Pancreas (tissue), 10 donors: ENCODE data around the gene MAPK10. TPM values are rescaled to one million over a fixed set of nuclear protein-coding genes. Genes with fewer than 3 reads are reported as not detected.
A peak's percentile ranks its signal among the peaks of the same experiment; 100 is the strongest.

ENCODE experiments used
- ATAC-seq, 4 donors: fragments of 200-7000 bp; cut with Tn5 transposase; one replicate each; pipeline versions ENCODE4 v1.8.0 to v1.9.1; 2020; ENCODE audit warnings: mild to moderate bottlenecking in 4 of 4, moderate library complexity in 4 of 4
- DNase-seq, 6 donors: peaks; one replicate each; pipeline ENCODE4 v3.0.0-alpha.2; 2020
- FAIRE-seq: peaks from 2 replicates; lab custom pipeline; 2012; peaks lifted over from hg19 to GRCh38; lab: Jason Lieb, UNC
- H3K27ac ChIP-seq, 4 donors: fragments of 200-600 bp; sonication (generic); 1 replicate in 3 of 4; 2 replicates in 1 of 4; pipeline versions ENCODE4 v1.5.0 to v1.8.0; 2020
- H3K27me3 ChIP-seq, 4 donors: fragments of 200-600 bp; one replicate each; pipeline ENCODE4 v1.8.0; 2021
- H3K36me3 ChIP-seq, 3 donors: fragments of 200-600 bp; sonication (generic) in 1 of 3; one replicate each; pipeline versions ENCODE4 v1.5.0 to v1.8.0; 2020 to 2021
- H3K4me1 ChIP-seq, 3 donors: fragments of 200-600 bp; one replicate each; pipeline ENCODE4 v1.8.0; 2021
- H3K4me3 ChIP-seq, 4 donors: fragments of 200-600 bp; sonication (generic) in 2 of 4; one replicate each; pipeline versions ENCODE4 v1.5.0 to v1.8.0; 2020 to 2021
- H3K9me3 ChIP-seq, 4 donors: fragments of 200-600 bp; one replicate each; pipeline ENCODE4 v1.8.0; 2021
- CTCF ChIP-seq, 4 donors: fragments of 200-600 bp; sonication (generic) in 3 of 4; IDR thresholded peaks; one replicate each; pipeline versions ENCODE4 v1.5.0 to v1.8.0; 2021; ENCODE audit warnings: antibody characterized with exemption in 4 of 4
- WGBS, 2 donors: extraction: QIAGEN DNeasy Blood & Tissue Kit; methylation state at CpG; one replicate each; pipeline ENCODE4 v1.1.7; 2013; 5-methylcytosine and 5-hydroxymethylcytosine counted together
- intact Hi-C, 3 donors: fragments of 100-400 bp; cut with DNase I; formaldehyde crosslinking; loops; one replicate each; pipeline versions ENCODE4 v1.11.1 to v1.14.2; 2022
- polyA plus RNA-seq, 2 donors: library from polyadenylated mRNA; stranded (reverse); fragments of 200-250 nt; gene quantifications; one replicate each; pipeline ENCODE4 v1.2.3, GENCODE V29; 2013
- total RNA-seq, 6 donors: library from RNA; stranded (reverse); fragmentation: NEBNext Ultra II Directional in 4 of 6; extraction: Animal tissue kit (Norgen Biotek cat#: 25700) in 4 of 6; gene quantifications; one replicate each; pipeline versions ENCODE4 v1.2.1 to v1.2.4, GENCODE V29; 2021 to 2023
- donor health status: healthy with polysubstance abuse.
- donor health status: DM: no; HTN: no; CAD: no; lungs with moderate emphysema.
- donor health status: DM: no; HTN: no; CAD: no.
- donor health status: control.
- donor health status: control.
- donor health status: Bipolar disorder and iron deficiency.
- donor health status: DM: yes; HTN: yes; CAD: no.
- donor health status: DM: no; HTN: no; CAD: no.
- donor health status: DM: no; HTN: no; CAD: no.
- donor health status: DM: yes; HTN: yes; CAD: no.

MAPK10 gene
- total and polyA plus RNA-seq, 8 donors: 5.1 to 20.7 (median 9.9) TPM

GRCh38 chr4:86054286-86055032 lies 305.4 kb downstream of the MAPK10 start:
- 62 to 64% methylated on average over 6 of the region's 6 CpGs for WGBS, 2 donors
- TF ChIP-seq CTCF (IDR thresholded peaks at IDR 0.05): no peak
- intact Hi-C loops: no loop called here

GRCh38 chr4:86050496-86050895 lies 309.4 kb downstream of the MAPK10 start:
- ATAC-seq (no peak), FAIRE-seq (no peak), DNase-seq (no peak)
- 97 to 98% methylated on average over 1 of the region's 1 CpG for WGBS, 2 donors
- Histone ChIP-seq H3K27me3 (no peaks in the 10 kb centered on the region), H3K4me3 (no peak overlapping the region), H3K27ac (no peak overlapping the region), H3K36me3 (no peaks in the 10 kb centered on the region), H3K4me1 (no peaks in the 10 kb centered on the region), H3K9me3 (no peaks in the 10 kb centered on the region)
- TF ChIP-seq CTCF (IDR thresholded peaks at IDR 0.05): no peak
- intact Hi-C loops: no loop called here

More at GRCh38 chr4:86054286-86055032, 305.4 kb downstream of the MAPK10 start:
- FAIRE-seq (no peak), ATAC-seq (no peak), DNase-seq (no peak)
- Histone ChIP-seq H3K4me1 (no peaks in the 10 kb centered on the region), H3K4me3 (no peak overlapping the region), H3K36me3 (no peaks in the 10 kb centered on the region), H3K27me3 (no peaks in the 10 kb centered on the region), H3K27ac (no peak overlapping the region), H3K9me3 (no peaks in the 10 kb centered on the region)

- no peaks in the 10 kb centered on the region for H3K9me3 ChIP-seq
- H3K36me3 ChIP-seq: no peaks in the 10 kb centered on the region
- TF ChIP-seq CTCF (IDR thresholded peaks at IDR 0.05): no peak
- H3K27ac ChIP-seq: no peak overlapping the region
- WGBS, 2 donors: 74 to 85% methylated on average over 1 of the region's 1 CpG
- no peaks in the 10 kb centered on the region for H3K27me3 ChIP-seq
- no peak overlapping the region for H3K4me3 ChIP-seq
- DNase-seq (no peak), ATAC-seq (no peak), FAIRE-seq (no peak)
- intact Hi-C loops: no loop called here
- H3K4me1 ChIP-seq: no peaks in the 10 kb centered on the region
These were observed 311.4 kb downstream of the MAPK10 start for GRCh38 chr4:86048426-86048825.

GRCh38 chr4:86044593-86044985 lies 315.3 kb downstream of the MAPK10 start:
- DNase-seq (no peak), ATAC-seq (peak in 3 of 4 donors; percentile 48 to 59 (median 55)), FAIRE-seq (no peak)
- Histone ChIP-seq H3K27ac (no peak overlapping the region), H3K27me3 (no peaks in the 10 kb centered on the region), H3K9me3 (no peaks in the 10 kb centered on the region), H3K36me3 (no peaks in the 10 kb centered on the region), H3K4me1 (no peaks in the 10 kb centered on the region), H3K4me3 (no peak overlapping the region)
- intact Hi-C loops: no loop called here
- 43 to 60% methylated on average over 3 of the region's 3 CpGs for WGBS, 2 donors
- TF ChIP-seq CTCF (IDR thresholded peaks at IDR 0.05): no peak
